Ovary (tissue), 9 donors: ENCODE measurements around the gene TMEM132D. TPM values are rescaled to one million over a fixed set of nuclear protein-coding genes. Genes with fewer than 3 reads are reported as not detected.

Experiments used
- DNase-seq, 5 donors: peaks; one replicate each; pipeline ENCODE4 v3.0.0-alpha.2; 2019 to 2020
- H3K27ac ChIP-seq, 2 donors: fragments of 200-600 bp; one replicate each; pipeline versions ENCODE4 v1.5.1 to v1.8.0; 2019 to 2022
- H3K27me3 ChIP-seq: fragments of 200-600 bp; one replicate; pipeline ENCODE4 v1.8.0; 2022
- H3K36me3 ChIP-seq: fragments of 200-600 bp; sonication (generic); one replicate; pipeline ENCODE4 v1.5.1; 2019
- H3K4me1 ChIP-seq: one replicate; pipeline ENCODE4 v1.8.1; 2013; ENCODE audit warnings: mild to moderate bottlenecking, moderate library complexity; ENCODE audit not compliant: insufficient read depth
- H3K4me3 ChIP-seq: fragments of 200-600 bp; sonication (generic); one replicate; pipeline ENCODE4 v1.5.1; 2017
- H3K9me3 ChIP-seq, 2 donors: fragments of 200-600 bp in 1 of 2; sonication (generic) in 1 of 2; one replicate each; pipeline versions ENCODE4 v1.5.1 to v1.8.1; 2013 to 2019; ENCODE audit warnings: mild to moderate bottlenecking in 1 of 2, moderate library complexity in 1 of 2
- EP300 ChIP-seq: sonication (generic); formaldehyde crosslinking; IDR thresholded peaks from one replicate; pipeline ENCODE4 v1.6.1; 2017; ENCODE audit warnings: antibody characterized with exemption
- POLR2A ChIP-seq: fragments of 450-650 bp; IDR thresholded peaks from one replicate; pipeline ENCODE4 v1.6.1; 2017; ENCODE audit warnings: antibody characterized with exemption, mild to moderate bottlenecking, moderate library complexity
- WGBS, 3 donors: extraction: QIAGEN DNeasy Blood & Tissue Kit in 1 of 3; methylation state at CpG; one replicate each; pipeline versions ENCODE4 v1.1.5 to v1.1.7; 2013 to 2017; 5-methylcytosine and 5-hydroxymethylcytosine counted together
- intact Hi-C, 4 donors: fragments of 100-400 bp; cut with DNase I; formaldehyde crosslinking; loops; one replicate each; pipeline versions ENCODE4 v1.11.0 to v1.15.1; 2022 to 2023
- polyA plus RNA-seq, 2 donors: library from polyadenylated mRNA; stranded (reverse); fragments of 200-250 nt in 1 of 2; fragments of 350-450 nt in 1 of 2; fragmentation: Illumina TruSeq in 1 of 2; extraction: RNeasy Lipid Tissue Mini Kit (QIAGEN cat#74804) in 1 of 2; gene quantifications; one replicate each; pipeline ENCODE4 v1.2.3, GENCODE V29; 2013 to 2014
- total RNA-seq, 7 donors: library from RNA; depleted of rRNA in 2 of 7; stranded (reverse); fragments of >200 nt in 2 of 7; fragmentation: NEBNext Ultra II Directional in 3 of 7; extraction: Animal tissue kit (Norgen Biotek cat#: 25700) in 3 of 7; gene quantifications; one replicate each; pipeline versions ENCODE4 v1.1.0 to v1.2.4, GENCODE V29; 2016 to 2023
- TF ChIP-seq, protein P1 (sequence below), 3 donors: fragments of 450-650 bp in 2 of 3; fragments of 200-600 bp in 1 of 3; IDR thresholded peaks; one replicate each; pipeline versions ENCODE4 v1.5.1 to v1.8.0; 2016 to 2022; ENCODE audit warnings: antibody characterized with exemption in 3 of 3, mild to moderate bottlenecking in 1 of 3
- donor health status: DM: no; HTN: no; CAD: no; lungs with moderate emphysema.
- donor health status: DM: no; HTN: no; CAD: no.
- donor health status: Bipolar disorder and iron deficiency.
- donor health status: DM: yes; HTN: yes; CAD: no.
- donor health status: DM: no; HTN: no; CAD: no.
- donor health status: DM: yes; HTN: yes; CAD: no.

Gene TMEM132D
- total and polyA plus RNA-seq, 9 donors, result 0.04 TPM; not detected in 8

- intact Hi-C loops, result no loop called here
- WGBS, 3 donors, result 48 to 51% (median 49%) methylated on average over 2 of the region's 2 CpGs
- TF ChIP-seq POLR2A (no peak), EP300 (no peak)
- TF ChIP-seq, protein P1, sequence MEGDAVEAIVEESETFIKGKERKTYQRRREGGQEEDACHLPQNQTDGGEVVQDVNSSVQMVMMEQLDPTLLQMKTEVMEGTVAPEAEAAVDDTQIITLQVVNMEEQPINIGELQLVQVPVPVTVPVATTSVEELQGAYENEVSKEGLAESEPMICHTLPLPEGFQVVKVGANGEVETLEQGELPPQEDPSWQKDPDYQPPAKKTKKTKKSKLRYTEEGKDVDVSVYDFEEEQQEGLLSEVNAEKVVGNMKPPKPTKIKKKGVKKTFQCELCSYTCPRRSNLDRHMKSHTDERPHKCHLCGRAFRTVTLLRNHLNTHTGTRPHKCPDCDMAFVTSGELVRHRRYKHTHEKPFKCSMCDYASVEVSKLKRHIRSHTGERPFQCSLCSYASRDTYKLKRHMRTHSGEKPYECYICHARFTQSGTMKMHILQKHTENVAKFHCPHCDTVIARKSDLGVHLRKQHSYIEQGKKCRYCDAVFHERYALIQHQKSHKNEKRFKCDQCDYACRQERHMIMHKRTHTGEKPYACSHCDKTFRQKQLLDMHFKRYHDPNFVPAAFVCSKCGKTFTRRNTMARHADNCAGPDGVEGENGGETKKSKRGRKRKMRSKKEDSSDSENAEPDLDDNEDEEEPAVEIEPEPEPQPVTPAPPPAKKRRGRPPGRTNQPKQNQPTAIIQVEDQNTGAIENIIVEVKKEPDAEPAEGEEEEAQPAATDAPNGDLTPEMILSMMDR (IDR thresholded peaks at IDR 0.05), result no peak
Observed at GRCh38 chr12:129592449-129592848, 311.4 kb downstream of the TMEM132D start.

GRCh38 chr12:129589503-129589902 lies 314.3 kb downstream of the TMEM132D start:
- H3K36me3 ChIP-seq, result no peaks in the 10 kb centered on the region
- WGBS, 3 donors, result 45 to 77% (median 48%) methylated on average over 5 of the region's 5 CpGs
- no peak for DNase-seq
- no peaks in the 10 kb centered on the region for H3K9me3 ChIP-seq
- no peak overlapping the region for H3K4me3 ChIP-seq
- H3K27ac ChIP-seq, result no peak overlapping the region
- H3K27me3 ChIP-seq, result no peaks in the 10 kb centered on the region
- intact Hi-C loops, result no loop called here
- TF ChIP-seq POLR2A, result no peak
- TF ChIP-seq, protein P1 (IDR thresholded peaks at IDR 0.05), result no peak
- no peak for TF ChIP-seq EP300
- no peaks in the 10 kb centered on the region for H3K4me1 ChIP-seq

More at GRCh38 chr12:129592449-129592848, 311.4 kb downstream of the TMEM132D start:
- peaks cover 0 to 3% of the 10 kb centered on the region in 2 donors for H3K9me3 ChIP-seq
- DNase-seq, result no peak
- H3K36me3 ChIP-seq, result no peaks in the 10 kb centered on the region
- no peaks in the 10 kb centered on the region for H3K4me1 ChIP-seq
- H3K27me3 ChIP-seq, result no peaks in the 10 kb centered on the region
- no peak overlapping the region for H3K4me3 ChIP-seq
- H3K27ac ChIP-seq, result no peak overlapping the region

DNA sequence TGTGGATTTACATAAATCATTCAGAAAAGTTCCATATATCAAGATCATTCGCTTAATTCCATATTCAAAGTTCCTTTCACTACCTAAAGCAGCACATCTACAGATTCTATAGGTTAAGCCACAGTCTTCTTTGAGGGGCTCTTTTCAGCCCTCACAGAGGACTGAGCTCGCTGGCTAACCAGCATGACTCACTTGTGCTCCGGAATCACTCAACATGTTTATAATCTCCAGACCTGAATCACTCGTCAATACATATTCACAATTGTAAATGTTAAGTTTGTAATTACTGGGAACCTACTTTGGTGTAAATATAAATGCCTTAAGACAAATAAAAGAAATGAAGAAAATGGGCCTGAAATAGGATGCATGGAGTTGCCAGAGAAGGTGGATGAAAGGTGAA lies 315.7 kb downstream of the TMEM132D start:
- H3K36me3 ChIP-seq, result no peaks in the 10 kb centered on the region
- no peak overlapping the region for H3K4me3 ChIP-seq
- no peaks in the 10 kb centered on the region for H3K4me1 ChIP-seq
- WGBS, 3 donors, result 74 to 85% (median 77%) methylated on average over 4 of the region's 4 CpGs
- H3K27ac ChIP-seq, result no peak overlapping the region
- TF ChIP-seq, protein P1 (IDR thresholded peaks at IDR 0.05), result no peak
- no peak for TF ChIP-seq EP300
- TF ChIP-seq POLR2A, result no peak
- H3K27me3 ChIP-seq, result no peaks in the 10 kb centered on the region
- intact Hi-C loops, result no loop called here
- H3K9me3 ChIP-seq, result no peaks in the 10 kb centered on the region
- no peak for DNase-seq

GRCh38 chr12:129585296-129585695 lies 318.5 kb downstream of the TMEM132D start:
- WGBS, 3 donors, result 92 to 93% (median 93%) methylated on average over 9 of the region's 9 CpGs
- DNase-seq, result no peak

More at GRCh38 chr12:129585296-129585695, 318.5 kb downstream of the TMEM132D start:
- intact Hi-C loops, result no loop called here
- Histone ChIP-seq H3K4me1 (no peaks in the 10 kb centered on the region), H3K9me3 (no peaks in the 10 kb centered on the region), H3K27me3 (no peaks in the 10 kb centered on the region), H3K4me3 (no peak overlapping the region), H3K27ac (no peak overlapping the region), H3K36me3 (no peaks in the 10 kb centered on the region)
- no peak for TF ChIP-seq EP300
- TF ChIP-seq, protein P1 (IDR thresholded peaks at IDR 0.05), result no peak
